ENCODE results near the gene NUDT7. TPM values are rescaled to one million over a fixed set of nuclear protein-coding genes. Genes with fewer than 3 reads are reported as not detected.

Gene NUDT7
- total and polyA plus RNA-seq, 9 of the 15 experiments (the other 6 are each of a cell fraction or from before 2014, with no cell fraction given): 5.6 to 24.2 (median 10.5) TPM

- H4K20me1 ChIP-seq (replicated peaks; ENCODE audit: control insufficient read depth, insufficient read depth, low read length): no peaks in the 10 kb centered on the region
- H3K27me3 ChIP-seq (ENCODE audit: control insufficient read depth in 2 of 2, insufficient read depth in 2 of 2, low read length in 2 of 2): peaks cover 3 to 4% of the 10 kb centered on the region in 2 experiments; a peak in 2 of 5 replicates
- ATAC-seq (no peak), FAIRE-seq (no peak), DNase-seq (ENCODE audit: extremely low read depth in 1 of 4, low spot score in 3 of 4) (no peak)
- in situ Hi-C loops (cut with MboI) (no loop called here), intact Hi-C loops (cut with micrococcal nuclease) (no loop called here)
- no peaks in the 10 kb centered on the region for H3K36me3 ChIP-seq (ENCODE audit: control insufficient read depth, insufficient read depth, low read length)
- no peak overlapping the region for H3K4me2 ChIP-seq (ENCODE audit: insufficient read depth, low read length)
- no peaks in the 10 kb centered on the region for H3K9me1 ChIP-seq (ENCODE audit: control insufficient read depth, insufficient read depth, low read length)
- no peaks in the 10 kb centered on the region for H3K4me1 ChIP-seq (replicated peaks in 1 of 2; ENCODE audit: control insufficient read depth in 2 of 2, insufficient read depth in 2 of 2, low read length in 2 of 2)
- no peak overlapping the region for H3K4me3 ChIP-seq
- no TSS peak for BruUV-seq (replicated peaks)
- no peak overlapping the region for H2AFZ ChIP-seq (ENCODE audit: low read depth, low read length)
- TF ChIP-seq SLC30A9 (CRISPR knock-in tag; IDR thresholded peaks at IDR 0.05) (no peak), LEF1 (IDR thresholded peaks at IDR 0.05) (no peak), TRIM24 (IDR thresholded peaks at IDR 0.05) (no peak), RBM34 (IDR thresholded peaks at IDR 0.05; ENCODE audit: borderline replicate concordance, insufficient read depth, low read length) (no peak), TSC22D4 (tag; IDR thresholded peaks at IDR 0.05) (no peak), SRF (CRISPR knock-in tag; IDR thresholded peaks at IDR 0.05) (no peak), POLR2G (IDR thresholded peaks at IDR 0.05; ENCODE audit: low read depth, low read length) (no peak), CHAMP1 (IDR thresholded peaks at IDR 0.05) (no peak), MEF2A (IDR thresholded peaks at IDR 0.05; ENCODE audit: control insufficient read depth, low read depth, low read length) (no peak), ZSCAN29 (IDR thresholded peaks at IDR 0.05) (no peak), NFYB (IDR thresholded peaks at IDR 0.05; ENCODE audit: extremely low read depth, insufficient read length) (no peak), NUFIP1 (IDR thresholded peaks at IDR 0.05; ENCODE audit: partially characterized antibody) (no peak), SMARCE1 (IDR thresholded peaks at IDR 0.05) (no peak), ETV6 (IDR thresholded peaks at IDR 0.05; ENCODE audit: borderline replicate concordance in 1 of 2, low read depth in 2 of 2, low read length in 1 of 2) (no peak), ETV6 (CRISPR knock-in tag; IDR thresholded peaks at IDR 0.05; ENCODE audit: borderline replicate concordance) (no peak), KDM5B (IDR thresholded peaks at IDR 0.05; ENCODE audit: insufficient replicate concordance, low read depth, low read length) (no peak), NR1H2 (CRISPR knock-in tag; IDR thresholded peaks at IDR 0.05) (no peak), TFAP4 (CRISPR knock-in tag; IDR thresholded peaks at IDR 0.05; ENCODE audit: borderline replicate concordance) (no peak), HDAC1 (IDR thresholded peaks at IDR 0.05) (no peak), NR3C1 (CRISPR knock-in tag; IDR thresholded peaks at IDR 0.05) (no peak)
- no peaks in the 10 kb centered on the region for H3K79me2 ChIP-seq (ENCODE audit: control insufficient read depth, insufficient read depth, low read length)
- H3K9me3 ChIP-seq (replicated peaks; ENCODE audit: control insufficient read depth, insufficient read depth, low read depth, low read length): no peaks in the 10 kb centered on the region
- no peak overlapping the region for H3K27ac ChIP-seq (ENCODE audit: extremely low read depth, low read depth, low read length)
- ChIA-PET POLR2A (interaction anchor here (0.5 kb wide), 1 partner anchor 709 kb away, joined by 3 read pairs; no protein-coding TSS in a partner anchor), CTCF (ENCODE audit: low intra/inter-chr PET ratio) (no interaction called here)
- WGBS (ENCODE audit: insufficient coverage, low coverage, missing lambda C conversion rate): 0% methylated on average over 4 of the region's 4 CpGs
- H3K9ac ChIP-seq (ENCODE audit: insufficient read depth in 1 of 2, low read depth in 2 of 2, low read length in 2 of 2): no peak overlapping the region
Measured at GRCh38 chr16:77767211-77767610, 44.9 kb downstream of the NUDT7 start.

All from K562 (cell line).